GM19372 (cell line): Measurements from ENCODE around the gene HFM1.
"Not testable (repeated sequence)": the region's sequence is repeated elsewhere in the genome, so short reads cannot be mapped to it uniquely, and the experiment has no call there.

ENCODE experiments used
- ATAC-seq: cut with Tn5 transposase; IDR thresholded peaks from one replicate; pipeline ENCODE4 v1.9.1; 2021; ENCODE audit warnings: mild to moderate bottlenecking, low read depth, moderate library complexity; ENCODE audit not compliant: unreplicated experiment

HFM1 gene

DNA sequence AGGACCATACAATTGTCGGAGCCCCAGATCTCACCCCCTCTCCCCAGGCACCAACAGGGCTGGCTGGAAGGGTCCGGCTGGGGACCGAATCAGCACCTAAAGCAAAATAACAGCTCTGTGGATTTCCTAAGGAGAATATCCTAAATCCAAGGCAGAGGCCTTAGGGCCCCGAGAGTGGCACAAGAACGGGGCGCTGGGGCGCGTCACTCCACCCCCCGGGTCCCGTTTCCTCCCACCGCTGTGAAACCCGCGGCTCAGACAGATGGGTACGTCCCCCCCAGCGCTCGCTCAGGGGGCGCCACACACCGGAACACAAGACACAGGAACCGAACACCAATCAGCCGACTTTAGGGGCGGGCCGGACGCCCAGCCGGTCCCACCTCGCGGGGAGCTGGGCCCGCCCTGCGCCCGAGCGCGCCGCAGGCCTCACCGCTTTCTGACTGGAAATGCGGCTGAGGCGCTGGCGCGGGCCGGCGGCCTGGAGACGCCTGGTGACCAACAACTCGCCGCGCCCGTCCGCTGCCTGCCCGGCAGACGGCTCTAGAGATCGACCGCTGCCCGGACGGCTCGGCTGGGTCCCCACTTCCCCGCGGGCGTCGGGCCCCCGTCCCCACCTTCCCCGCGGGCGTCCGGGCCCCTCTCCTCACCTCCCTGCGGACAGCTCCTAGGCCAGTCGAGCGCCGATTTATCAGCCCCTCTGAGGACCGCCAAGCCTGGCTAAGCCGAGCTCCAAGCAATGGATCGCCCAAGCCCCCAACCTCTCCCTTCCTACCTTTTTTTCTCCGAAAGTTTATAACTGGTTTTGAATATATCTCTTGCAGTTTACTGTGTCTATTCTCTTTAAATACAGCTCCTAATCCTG lies at the start of gene HFM1:
Gene HFM1 (minus strand): TSS at position 687 of the 862 bp plus-strand sequence. CDS start 3,755 bp downstream, outside the sequence.
- peak; percentile 94 for ATAC-seq

- ATAC-seq = no peak
Measured at GRCh38 chr1:91454136-91454535, 49.5 kb upstream of the HFM1 start.

GRCh38 chr1:91450260-91450659 lies 45.6 kb upstream of the HFM1 start:
- ATAC-seq = no peak

- not testable (repeated sequence) for ATAC-seq
Measured at GRCh38 chr1:91447782-91448181, 43.1 kb upstream of the HFM1 start.

DNA sequence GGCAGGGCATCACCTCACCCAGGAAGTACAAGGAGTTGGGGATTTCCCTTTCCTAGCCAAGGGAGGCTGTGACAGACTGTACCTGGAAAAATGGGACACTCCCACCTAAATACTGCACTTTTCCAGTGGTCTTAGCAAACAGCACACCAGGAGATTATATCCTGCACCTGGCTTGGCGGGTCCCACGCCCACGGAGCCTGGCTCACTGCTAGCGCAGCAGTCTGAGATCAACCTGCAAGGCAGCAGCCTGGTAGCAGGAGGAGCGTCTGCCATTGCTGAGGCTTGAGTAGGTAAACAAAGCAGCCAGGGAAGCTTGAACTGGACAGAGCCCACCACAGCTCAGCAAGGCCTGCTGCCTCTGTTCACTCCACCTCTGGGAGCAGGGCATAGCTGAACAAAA lies 37.3 kb upstream of the HFM1 start:
- not testable (repeated sequence) for ATAC-seq

DNA sequence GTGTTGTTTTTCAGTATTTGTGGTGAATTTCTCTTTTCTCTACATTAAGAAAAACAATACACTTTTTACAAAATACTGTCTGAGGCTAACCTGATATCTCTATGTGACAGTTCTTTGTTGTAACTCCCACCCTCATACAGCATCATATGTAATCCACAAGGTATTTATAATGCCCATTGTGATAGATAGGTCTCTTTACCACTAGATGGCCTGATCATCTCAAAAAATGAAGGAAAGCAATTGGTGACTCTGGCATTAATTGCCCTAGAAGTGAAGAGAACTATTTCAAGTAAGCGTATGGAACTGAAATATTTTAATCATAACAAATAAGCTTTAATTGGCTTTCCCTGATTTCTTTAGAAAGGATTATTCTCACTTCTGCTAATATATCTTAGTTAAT lies 36.2 kb upstream of the HFM1 start:
- ATAC-seq = no peak

- no peak for ATAC-seq
Measured at GRCh38 chr1:91439016-91439415, 34.4 kb upstream of the HFM1 start.

DNA sequence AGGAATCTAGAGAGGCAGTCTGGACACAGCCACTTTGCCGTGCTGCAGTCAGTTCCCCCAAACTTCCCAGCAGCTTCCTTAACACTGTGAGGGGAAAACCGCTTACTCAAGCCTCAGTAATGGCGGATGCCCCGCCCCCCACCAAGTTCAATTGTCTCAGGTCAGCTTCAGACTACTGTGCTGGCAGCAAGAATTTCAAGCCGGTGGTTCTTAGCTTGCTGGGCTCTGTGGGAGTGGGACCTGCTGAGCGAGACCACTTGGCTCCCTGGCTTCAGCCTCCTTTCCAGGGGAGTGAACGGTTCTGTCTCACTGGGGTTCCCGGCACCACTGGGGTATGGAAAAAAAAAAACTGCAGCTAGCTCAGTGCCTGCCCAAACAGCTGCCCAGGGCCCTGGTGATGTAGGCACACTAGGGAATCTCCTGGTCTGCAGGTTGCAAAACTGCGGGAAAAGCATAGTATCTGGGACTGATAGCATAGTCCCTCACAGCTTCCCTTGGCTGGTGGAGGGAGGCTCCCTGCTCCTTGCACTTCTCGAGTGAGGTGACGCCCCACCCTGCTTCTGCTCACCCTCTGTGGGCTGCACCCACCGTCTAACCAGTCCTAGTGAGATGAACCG lies 23.7 kb upstream of the HFM1 start:
- no peak for ATAC-seq

GRCh38 chr1:91427741-91428140 lies 23.1 kb upstream of the HFM1 start:
- no peak for ATAC-seq

- not testable (repeated sequence) for ATAC-seq
Measured at GRCh38 chr1:91422523-91422922, 17.9 kb upstream of the HFM1 start.

- ATAC-seq = no peak
Measured at GRCh38 chr1:91412371-91412770, 7.7 kb upstream of the HFM1 start.

DNA sequence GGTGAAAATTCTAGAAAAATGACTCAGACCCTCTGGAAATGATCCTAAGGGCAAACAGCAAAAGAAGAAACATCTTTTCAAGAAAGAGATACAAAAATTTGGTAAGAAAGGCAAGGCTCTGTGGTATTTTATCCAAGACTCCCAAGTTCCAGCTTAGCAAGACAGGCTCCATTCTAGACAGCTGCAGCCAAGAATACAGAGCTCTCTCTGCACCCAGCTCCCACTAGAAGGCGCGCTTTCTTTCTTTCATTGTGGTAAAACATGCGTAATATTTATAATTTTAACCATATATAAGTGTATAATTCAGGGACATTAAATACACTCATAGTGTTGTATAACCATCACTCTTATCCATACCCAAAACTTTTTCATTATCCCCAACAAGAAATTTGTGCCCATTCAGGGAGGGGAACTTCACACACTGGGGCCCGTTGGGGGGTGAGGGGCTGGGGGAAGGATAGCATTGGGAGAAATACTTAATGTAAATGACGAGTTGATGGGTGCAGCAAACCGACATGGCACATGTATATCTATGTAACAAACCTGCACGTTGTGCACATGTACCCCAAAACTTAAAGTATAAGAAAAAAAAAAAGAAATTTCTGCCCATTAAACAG lies 2.2 kb upstream of the HFM1 start:
- no peak for ATAC-seq

GRCh38 chr1:91402023-91402422 lies 2.6 kb downstream of the HFM1 start:
- ATAC-seq = no peak

- ATAC-seq = no peak
Measured at GRCh38 chr1:91400133-91400725, 4.4 kb downstream of the HFM1 start.

GRCh38 chr1:91398291-91398690 lies 6.3 kb downstream of the HFM1 start:
- no peak for ATAC-seq

- ATAC-seq = no peak
Measured at GRCh38 chr1:91397605-91398004, 7.0 kb downstream of the HFM1 start.

DNA sequence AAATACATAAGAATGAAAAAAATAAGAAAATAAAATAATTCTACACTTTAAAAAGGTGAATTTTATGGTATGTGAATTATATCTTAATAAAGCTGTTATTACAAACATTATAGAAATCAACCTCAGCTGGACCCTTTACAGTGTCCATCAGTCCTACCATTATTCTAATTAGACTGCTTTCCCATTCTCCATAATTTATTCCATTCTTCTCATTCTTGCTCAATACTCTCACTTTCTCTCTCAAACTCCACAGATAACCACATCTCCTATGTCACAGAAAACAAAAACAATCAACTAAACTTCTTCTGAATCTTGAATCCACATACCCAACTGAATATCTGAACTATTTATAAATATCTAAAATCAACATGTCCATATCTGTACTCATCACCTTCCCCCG lies 11.6 kb downstream of the HFM1 start:
- ATAC-seq = no peak

- ATAC-seq = no peak
Measured at GRCh38 chr1:91386109-91386508, 18.5 kb downstream of the HFM1 start.

DNA sequence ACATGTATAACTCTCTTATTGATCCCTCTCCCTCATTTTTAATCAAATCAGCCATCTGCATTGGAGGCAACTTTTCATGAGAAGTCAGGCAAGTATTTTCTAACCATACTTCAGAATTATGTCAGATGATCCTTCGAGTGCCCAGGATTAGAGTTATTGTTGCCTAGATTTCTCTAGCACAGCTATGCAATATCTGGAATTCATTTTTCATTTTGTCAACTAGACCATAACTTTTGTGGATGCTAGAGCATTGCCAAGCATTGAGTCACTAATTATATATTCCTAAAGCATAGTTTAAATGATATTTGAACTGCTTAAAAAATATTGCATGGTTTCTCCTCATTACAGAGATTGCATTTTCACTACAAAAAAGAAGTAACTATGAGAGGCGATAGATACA lies 21.2 kb downstream of the HFM1 start:
- ATAC-seq = no peak

- ATAC-seq = no peak
Measured at GRCh38 chr1:91381844-91382243, 22.8 kb downstream of the HFM1 start.

DNA sequence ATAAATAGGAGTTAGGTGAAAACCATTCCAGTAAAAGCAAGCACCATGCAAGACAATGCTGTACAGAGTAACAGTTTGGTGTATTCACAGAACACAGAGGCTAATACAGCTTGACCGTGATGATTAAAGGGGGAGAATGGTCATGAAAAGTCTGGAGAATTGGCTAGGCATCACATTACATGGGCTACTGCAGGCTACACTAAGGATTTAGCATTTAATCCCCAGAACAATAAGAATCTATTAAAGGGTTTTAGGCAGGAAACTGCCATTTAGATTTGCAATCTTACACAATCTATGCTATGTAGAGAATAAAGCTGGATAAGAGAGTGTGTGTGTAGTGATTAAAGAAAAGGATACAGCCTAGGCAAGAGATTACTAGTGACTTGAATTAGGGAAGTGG lies 30.6 kb downstream of the HFM1 start:
- ATAC-seq = no peak
